ENCODE results near the gene PPP1R8. TPM values are rescaled to one million over a fixed set of nuclear protein-coding genes. Genes with fewer than 3 reads are reported as not detected.

Gene PPP1R8
- total and polyA plus RNA-seq, 2 of the 8 experiments (the other 6 are each of a cell fraction or from before 2014, with no cell fraction given), result 33.4 to 51.8 TPM

- TF ChIP-seq CHD7 (IDR thresholded peaks at IDR 0.05; ENCODE audit: insufficient replicate concordance, low read length), result no peak
Observed at GRCh38 chr1:27816921-27817630, 13.5 kb upstream of the PPP1R8 start (continued).

All from H1 (cell line).